Kidney (tissue), 14 donors: ENCODE measurements around the gene TSPOAP1. TPM values are rescaled to one million over a fixed set of nuclear protein-coding genes. Genes with fewer than 3 reads are reported as not detected.

Source experiments
- DNase-seq, 5 donors: peaks; one replicate each; pipeline ENCODE4 v3.0.0-alpha.2; 2013 to 2020
- FAIRE-seq: peaks from 2 replicates; lab custom pipeline; 2012; peaks lifted over from hg19 to GRCh38; lab: Jason Lieb, UNC
- H3K27ac ChIP-seq, 2 donors: one replicate each; pipeline ENCODE4 v1.7.0; 2013; ENCODE audit warnings: low read depth in 2 of 2, low read length in 2 of 2, inconsistent platforms in 1 of 2
- H3K27me3 ChIP-seq: one replicate; pipeline ENCODE4 v1.7.1; 2013; ENCODE audit warnings: low read length, inconsistent platforms; ENCODE audit not compliant: control insufficient read depth, insufficient read depth
- H3K36me3 ChIP-seq, 3 donors: one replicate each; pipeline versions ENCODE4 v1.7.0 to v1.7.1; 2013; ENCODE audit warnings: low read length in 3 of 3, control low read depth in 1 of 3, inconsistent platforms in 1 of 3; ENCODE audit not compliant: insufficient read depth in 3 of 3, control insufficient read depth in 2 of 3
- H3K4me1 ChIP-seq, 3 donors: one replicate each; pipeline versions ENCODE4 v1.7.0 to v1.7.1; 2013; ENCODE audit warnings: low read length in 3 of 3, inconsistent platforms in 1 of 3, low read depth in 1 of 3; ENCODE audit not compliant: control insufficient read depth in 2 of 3, insufficient read depth in 2 of 3
- H3K4me3 ChIP-seq, 3 donors: one replicate each; pipeline versions ENCODE4 v1.7.0 to v1.8.1; 2013; ENCODE audit warnings: low read length in 3 of 3, control low read depth in 1 of 3, inconsistent platforms in 1 of 3
- H3K9ac ChIP-seq, 3 donors: one replicate each; pipeline versions ENCODE4 v1.7.0 to v1.7.1; 2013; ENCODE audit warnings: low read length in 3 of 3, control low read depth in 1 of 3, inconsistent platforms in 1 of 3
- H3K9me3 ChIP-seq, 3 donors: one replicate each; pipeline versions ENCODE4 v1.7.0 to v1.7.1; 2013; ENCODE audit warnings: low read length in 3 of 3, control low read depth in 1 of 3, inconsistent platforms in 1 of 3; ENCODE audit not compliant: control insufficient read depth in 2 of 3, insufficient read depth in 1 of 3
- CTCF ChIP-seq: IDR thresholded peaks from 3 replicates; pipeline ENCODE4 v1.5.1; 2012; ENCODE audit warnings: mild to moderate bottlenecking, moderate library complexity, borderline replicate concordance; ENCODE audit not compliant: insufficient read depth; ENCODE audit errors: extremely low read depth
- intact Hi-C: fragments of 100-400 bp; cut with DNase I; formaldehyde crosslinking; loops from one replicate; pipeline ENCODE4 v1.11.1; 2022
- polyA plus RNA-seq: library from polyadenylated mRNA; stranded (reverse); fragments of 350-450 nt; fragmentation: Illumina TruSeq; extraction: RNeasy Lipid Tissue Mini Kit (QIAGEN cat#74804); gene quantifications from one replicate; pipeline ENCODE4 v1.2.3, GENCODE V29; 2014; ENCODE audit warnings: low read depth, low replicate concordance; ENCODE audit not compliant: insufficient read depth
- total RNA-seq: library from RNA; stranded (reverse); fragmentation: NEBNext Ultra II Directional; extraction: Animal tissue kit (Norgen Biotek cat#: 25700); gene quantifications from one replicate; pipeline ENCODE4 v1.2.1, GENCODE V29; 2021
- donor health status: control.
- donor health status: control.
- donor health status: control.
- donor health status: control.
- donor health status: control.
- donor health status: DM: yes; HTN: yes; CAD: no.
- donor health status: Normal renal cell carcinoma (clear cell type).

Gene TSPOAP1
- total and polyA plus RNA-seq, 2 donors from 2014 or later, result 12.5 to 30.6 TPM

GRCh38 chr17:58279016-58279711 is 49.4 kb downstream of the TSPOAP1 start:
- Histone ChIP-seq H3K27me3 (no peaks in the 10 kb centered on the region), H3K36me3 (no peaks in the 10 kb centered on the region), H3K9ac (no peak overlapping the region), H3K4me1 (no peaks in the 10 kb centered on the region), H3K27ac (no peak overlapping the region), H3K9me3 (no peaks in the 10 kb centered on the region), H3K4me3 (peak overlapping the region in 1 of 3 donors; percentile 29)
- no peak for TF ChIP-seq CTCF
- DNase-seq (peak; percentile 66 to 87 (median 77)), FAIRE-seq (no peak)
- intact Hi-C loops, result no loop called here

- Histone ChIP-seq H3K4me1 (no peaks in the 10 kb centered on the region), H3K4me3 (peak overlapping the region in 1 of 3 donors; percentile 29), H3K36me3 (no peaks in the 10 kb centered on the region), H3K27me3 (no peaks in the 10 kb centered on the region), H3K9ac (no peak overlapping the region), H3K27ac (no peak overlapping the region), H3K9me3 (no peaks in the 10 kb centered on the region)
- TF ChIP-seq CTCF, result no peak
- no peak for DNase-seq
- intact Hi-C loops, result no loop called here
- FAIRE-seq, result no peak
These were observed 50.0 kb downstream of the TSPOAP1 start for GRCh38 chr17:58278661-58279015.

DNA sequence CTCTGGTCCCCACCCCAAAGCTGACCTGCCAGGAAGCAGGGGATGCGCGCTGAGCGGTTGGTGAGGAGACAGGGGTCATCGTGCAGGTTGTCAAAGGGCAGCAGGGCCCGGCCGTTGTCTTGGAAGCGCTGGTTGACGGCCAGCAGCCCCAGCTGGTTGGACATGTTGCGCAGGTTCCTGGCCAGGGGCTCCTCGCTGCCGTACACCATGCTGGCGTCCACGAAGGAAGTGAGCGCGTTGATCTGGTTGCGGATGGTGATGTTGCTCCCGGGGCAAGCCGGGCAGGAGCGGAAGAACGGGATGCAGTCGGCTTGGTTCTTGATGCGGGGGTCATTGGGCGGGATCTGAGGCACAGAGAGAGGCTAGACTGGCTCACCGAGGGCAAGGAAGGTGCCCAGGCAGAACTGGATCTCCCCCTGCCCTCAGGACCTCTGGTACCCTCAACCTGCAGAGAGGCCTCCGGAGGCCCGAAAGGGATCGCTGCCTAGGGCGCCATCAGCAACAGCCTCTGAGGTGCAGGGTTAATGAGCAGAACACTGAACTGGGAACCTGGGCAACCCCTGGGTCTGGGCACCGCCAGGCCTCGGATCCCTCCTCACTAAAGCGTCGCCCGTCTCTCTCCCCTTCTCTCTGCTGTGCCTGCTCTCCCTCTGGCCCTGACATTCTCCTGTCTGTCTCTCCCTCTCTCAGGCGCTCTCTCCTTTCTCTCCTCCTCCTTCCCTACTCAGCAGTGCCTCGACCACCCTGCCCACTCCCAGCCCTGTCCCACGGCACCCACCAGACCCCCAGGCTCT is 50.6 kb downstream of the TSPOAP1 start:
- Histone ChIP-seq H3K27ac (no peak overlapping the region), H3K9ac (no peak overlapping the region), H3K27me3 (no peaks in the 10 kb centered on the region), H3K36me3 (no peaks in the 10 kb centered on the region), H3K4me1 (no peaks in the 10 kb centered on the region), H3K4me3 (no peak overlapping the region), H3K9me3 (no peaks in the 10 kb centered on the region)
- no peak for TF ChIP-seq CTCF
- intact Hi-C loops, result no loop called here
- FAIRE-seq (no peak), DNase-seq (peak in 1 of 5 donors; percentile 53)
